ENCODE data around the gene RXFP3. TPM values are rescaled to one million over a fixed set of nuclear protein-coding genes. Genes with fewer than 3 reads are reported as not detected.

RXFP3 gene
- total and polyA plus RNA-seq, 2 of the 8 experiments (the other 6 are each of a cell fraction or from before 2014, with no cell fraction given), result 0.15 TPM; not detected in 1

DNA sequence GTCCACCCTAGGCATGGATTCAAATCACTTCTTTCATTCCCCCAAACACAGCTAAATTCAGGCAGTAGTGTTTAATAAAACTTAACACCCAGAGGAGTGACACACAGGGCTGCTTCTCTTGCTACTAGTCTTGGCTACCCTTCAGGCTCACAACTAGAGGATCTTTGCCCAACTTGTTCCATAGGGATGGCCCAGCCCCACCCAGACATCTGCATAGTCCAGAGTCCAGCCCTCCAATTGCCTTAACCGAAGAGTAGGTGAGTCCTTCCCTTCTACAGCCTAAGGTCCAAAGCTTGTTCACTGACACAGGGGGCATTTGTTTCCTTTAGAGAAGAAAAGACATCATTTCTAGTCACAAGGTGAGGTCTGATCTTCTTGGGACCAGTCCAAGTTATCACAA is 15.2 kb upstream of the RXFP3 start (continued):
- TF ChIP-seq RXRA (IDR thresholded peaks at IDR 0.05; ENCODE audit: insufficient read depth, low read depth, low read length) (no peak), TEAD4 (IDR thresholded peaks at IDR 0.05; ENCODE audit: low read depth, low read length) (no peak)

DNA sequence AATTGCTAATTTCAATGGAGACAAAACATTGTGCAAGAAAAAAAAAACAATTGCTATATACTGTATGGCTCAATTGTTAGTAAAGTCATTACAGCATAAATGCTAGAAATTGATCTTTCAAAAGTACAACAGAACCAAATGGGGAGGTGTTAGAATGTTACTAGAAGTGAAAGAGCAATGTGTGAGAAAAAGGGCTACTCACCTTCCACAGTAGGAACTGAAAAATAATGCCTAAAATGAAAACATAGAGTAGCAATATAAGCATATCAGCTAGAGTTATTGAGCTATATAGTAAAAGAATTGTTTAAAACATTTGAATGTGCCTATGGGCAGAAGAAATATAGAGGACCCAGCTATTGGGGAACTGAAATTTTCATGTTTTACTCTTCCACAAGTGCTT is 10.9 kb upstream of the RXFP3 start:
- Histone ChIP-seq H3K23me2 (ENCODE audit: low read depth, low read length) (no peaks in the 10 kb centered on the region), H3K27ac (ENCODE audit: low read depth, low read length) (no peak overlapping the region), H4K5ac (ENCODE audit: insufficient read length, low read depth, low read length) (no peak overlapping the region), H4K20me1 (replicated peaks in 1 of 2; ENCODE audit: control insufficient read depth in 1 of 2, insufficient read depth in 2 of 2, low read length in 2 of 2) (no peaks in the 10 kb centered on the region), H2AFZ (ENCODE audit: low read length) (no peak overlapping the region), H4K8ac (ENCODE audit: extremely low read depth, insufficient read depth, low read length) (no peak overlapping the region), H2BK5ac (ENCODE audit: low read depth, low read length) (no peak overlapping the region), H2AK5ac (ENCODE audit: low read depth, low read length) (no peak overlapping the region), H3K27me3 (replicated peaks in 1 of 4; ENCODE audit: control insufficient read depth in 3 of 4, extremely low read depth in 1 of 4, insufficient read depth in 3 of 4, low read length in 3 of 4) (no peaks in the 10 kb centered on the region), H3K4ac (replicated peaks; ENCODE audit: insufficient read length, low read depth, low read length) (no peak overlapping the region), H3K23ac (ENCODE audit: insufficient read length) (no peak overlapping the region), H3K9ac (replicated peaks in 1 of 4; ENCODE audit: extremely low read depth in 1 of 4, low read depth in 3 of 4, low read length in 3 of 4) (no peak overlapping the region), H3K9me3 (ENCODE audit: insufficient read depth in 2 of 2, low read depth in 1 of 2, low read length in 1 of 2) (no peaks in the 10 kb centered on the region), H3K4me2 (ENCODE audit: insufficient read depth in 1 of 2, low read depth in 2 of 2, low read length in 2 of 2) (no peak overlapping the region), H3K36me3 (ENCODE audit: control insufficient read depth in 2 of 4, insufficient read depth in 4 of 4, low read length in 3 of 4) (no peaks in the 10 kb centered on the region), H3K56ac (replicated peaks; ENCODE audit: insufficient read length, low read depth, low read length) (no peak overlapping the region), H2BK15ac (ENCODE audit: low read length) (no peak overlapping the region), H2BK20ac (ENCODE audit: low read length) (no peak overlapping the region), H3K14ac (ENCODE audit: insufficient read length) (no peak overlapping the region), H2BK12ac (ENCODE audit: low read depth, low read length) (no peak overlapping the region), H4K91ac (replicated peaks; ENCODE audit: insufficient read length, low read length) (no peak overlapping the region), H3K4me1 (replicated peaks in 1 of 4; ENCODE audit: control insufficient read depth in 3 of 4, insufficient read depth in 4 of 4, low read length in 3 of 4) (peaks cover 2 to 9% (median 6%) of the 10 kb centered on the region in 4 experiments; a peak in 5 of 7 replicates), H3K79me2 (ENCODE audit: control insufficient read depth in 1 of 2, insufficient read depth in 2 of 2, low read length in 2 of 2) (no peaks in the 10 kb centered on the region), H3K4me3 (ENCODE audit: extremely low read depth in 1 of 4, insufficient read depth in 2 of 4, low read depth in 3 of 4, low read length in 4 of 4) (no peak overlapping the region), H2BK120ac (replicated peaks; ENCODE audit: low read depth, low read length) (no peak overlapping the region), H3K18ac (ENCODE audit: extremely low read depth, low read length) (no peak overlapping the region), H3K79me1 (ENCODE audit: low read depth, low read length) (no peaks in the 10 kb centered on the region)
- no peak for DNase-seq (ENCODE audit: low read depth in 1 of 2, low spot score in 2 of 2)
- FAIRE-seq, result no peak
- TF ChIP-seq, protein P1, sequence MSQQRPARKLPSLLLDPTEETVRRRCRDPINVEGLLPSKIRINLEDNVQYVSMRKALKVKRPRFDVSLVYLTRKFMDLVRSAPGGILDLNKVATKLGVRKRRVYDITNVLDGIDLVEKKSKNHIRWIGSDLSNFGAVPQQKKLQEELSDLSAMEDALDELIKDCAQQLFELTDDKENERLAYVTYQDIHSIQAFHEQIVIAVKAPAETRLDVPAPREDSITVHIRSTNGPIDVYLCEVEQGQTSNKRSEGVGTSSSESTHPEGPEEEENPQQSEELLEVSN (IDR thresholded peaks at IDR 0.05), result no peak
- TF ChIP-seq, protein P2, sequence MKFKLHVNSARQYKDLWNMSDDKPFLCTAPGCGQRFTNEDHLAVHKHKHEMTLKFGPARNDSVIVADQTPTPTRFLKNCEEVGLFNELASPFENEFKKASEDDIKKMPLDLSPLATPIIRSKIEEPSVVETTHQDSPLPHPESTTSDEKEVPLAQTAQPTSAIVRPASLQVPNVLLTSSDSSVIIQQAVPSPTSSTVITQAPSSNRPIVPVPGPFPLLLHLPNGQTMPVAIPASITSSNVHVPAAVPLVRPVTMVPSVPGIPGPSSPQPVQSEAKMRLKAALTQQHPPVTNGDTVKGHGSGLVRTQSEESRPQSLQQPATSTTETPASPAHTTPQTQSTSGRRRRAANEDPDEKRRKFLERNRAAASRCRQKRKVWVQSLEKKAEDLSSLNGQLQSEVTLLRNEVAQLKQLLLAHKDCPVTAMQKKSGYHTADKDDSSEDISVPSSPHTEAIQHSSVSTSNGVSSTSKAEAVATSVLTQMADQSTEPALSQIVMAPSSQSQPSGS (IDR thresholded peaks at IDR 0.05; ENCODE audit: low read length), result no peak
- TF ChIP-seq SRF (IDR thresholded peaks at IDR 0.05; ENCODE audit: low read depth, low read length) (no peak), CBX8 (IDR thresholded peaks at IDR 0.05; ENCODE audit: borderline replicate concordance, low read depth, low read length) (no peak), SIN3A (conservative IDR thresholded peaks at IDR 0.05 in 1 of 2, IDR thresholded peaks at IDR 0.05 in 1 of 2; ENCODE audit: low read depth in 1 of 2, low read length in 2 of 2) (no peak)
- CTCF ChIA-PET (ENCODE audit: partially characterized antibody), result no interaction called here
- POLR2A ChIA-PET (ENCODE audit: partially characterized antibody), result no interaction called here
